OCI-LY1 (cell line): ENCODE results near the gene RBKS.

Experiments
- H2AFZ ChIP-seq: fragments of 200-600 bp; sonication (generic), shearing (Covaris generic); 2 replicates; pipeline ENCODE4 v1.6.0; 2014; ENCODE audit warnings: antibody characterized with exemption, mild to moderate bottlenecking, low read length
- H3F3A ChIP-seq: fragments of 200-600 bp; sonication (generic), shearing (Covaris generic); 2 replicates; pipeline ENCODE4 v1.6.0; 2014; ENCODE audit warnings: mild to moderate bottlenecking, antibody characterized with exemption, low read length, moderate library complexity; ENCODE audit not compliant: insufficient read depth
- H3K27ac ChIP-seq: fragments of 200-600 bp; sonication (generic); 2 replicates; pipeline ENCODE4 v1.5.1; 2014; ENCODE audit warnings: low read length, mixed run types, mild to moderate bottlenecking, low read depth; ENCODE audit not compliant: poor library complexity, severe bottlenecking
- H3K27me3 ChIP-seq: fragments of 200-600 bp; sonication (generic); 2 replicates; pipeline ENCODE4 v1.6.0; 2014; ENCODE audit warnings: antibody characterized with exemption, mild to moderate bottlenecking, low read length, moderate library complexity; ENCODE audit not compliant: insufficient read depth
- H3K36me3 ChIP-seq: fragments of 200-600 bp; sonication (generic); 2 replicates; pipeline ENCODE4 v1.6.1; 2014; ENCODE audit warnings: mild to moderate bottlenecking, antibody characterized with exemption, low read length, moderate library complexity, mixed read lengths; ENCODE audit not compliant: insufficient read depth
- H3K4me1 ChIP-seq: fragments of 200-600 bp; sonication (generic); 2 replicates; pipeline ENCODE4 v1.5.1; 2014; ENCODE audit warnings: mild to moderate bottlenecking, low read length, moderate library complexity; ENCODE audit not compliant: insufficient read depth, severe bottlenecking
- H3K4me2 ChIP-seq: fragments of 200-600 bp; sonication (generic), shearing (Covaris generic); 2 replicates; pipeline ENCODE4 v1.6.1; 2014; ENCODE audit warnings: low read length
- H3K4me3 ChIP-seq: fragments of 200-600 bp; sonication (generic); 2 replicates; pipeline ENCODE4 v1.5.1; 2014; ENCODE audit warnings: low read length, low read depth, mild to moderate bottlenecking, mixed read lengths; ENCODE audit not compliant: poor library complexity, severe bottlenecking
- H3K79me2 ChIP-seq: fragments of 200-600 bp; shearing (Covaris generic); 2 replicates; pipeline ENCODE4 v1.6.1; 2016; ENCODE audit warnings: mixed run types, low read length, mixed read lengths; ENCODE audit not compliant: insufficient read depth
- H3K9ac ChIP-seq: fragments of 200-600 bp; sonication (generic), shearing (Covaris generic); 2 replicates; pipeline ENCODE4 v1.6.1; 2014; ENCODE audit warnings: mild to moderate bottlenecking, low read length, mixed read lengths
- H3K9me2 ChIP-seq: fragments of 200-600 bp; sonication (generic), shearing (Covaris generic); 2 replicates; pipeline ENCODE4 v1.6.1; 2014; ENCODE audit warnings: low read depth, mild to moderate bottlenecking, low read length, mixed read lengths
- H3K9me3 ChIP-seq: fragments of 200-600 bp; shearing (Covaris generic); 2 replicates; pipeline ENCODE4 v1.6.1; 2014; ENCODE audit warnings: low read length, mixed read lengths
- H4K20me1 ChIP-seq: fragments of 200-600 bp; sonication (generic), shearing (Covaris generic); 2 replicates; pipeline ENCODE4 v1.6.0; 2016; ENCODE audit warnings: mild to moderate bottlenecking, low read length; ENCODE audit not compliant: insufficient read depth
- EZH2 ChIP-seq: fragments of 200-600 bp; sonication (generic), shearing (Covaris generic); IDR thresholded peaks from 2 replicates; pipeline ENCODE4 v1.8.0; 2017; ENCODE audit warnings: borderline replicate concordance, mixed run types, mild to moderate bottlenecking, antibody characterized with exemption, low read length, moderate library complexity, mixed read lengths
- TF ChIP-seq, protein P1 (sequence below): fragments of 200-600 bp; sonication (generic), shearing (Covaris generic); IDR thresholded peaks from 2 replicates; pipeline ENCODE4 v1.5.1; 2017; ENCODE audit warnings: mild to moderate bottlenecking, antibody characterized with exemption, low read length, moderate library complexity, mixed read lengths

Gene RBKS

DNA sequence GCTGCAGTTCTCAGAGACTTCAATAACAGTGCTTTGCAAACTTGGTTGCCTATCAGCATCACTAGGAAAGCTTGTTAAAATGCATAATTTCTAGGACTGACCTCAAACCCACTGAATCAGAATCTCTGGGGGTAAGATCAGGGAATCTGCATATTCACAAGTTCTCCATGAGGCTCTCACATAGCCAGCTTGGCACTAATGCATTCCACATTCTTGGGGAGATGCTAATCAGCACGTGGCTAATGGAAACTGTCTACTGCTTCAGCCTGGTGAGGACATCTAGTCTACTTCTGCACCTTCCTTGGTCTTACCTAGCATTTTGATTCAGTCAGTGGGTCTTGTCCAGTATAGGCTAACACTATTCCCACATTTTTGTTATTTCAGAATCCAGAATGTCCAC, 56.3 kb downstream of the RBKS start:
- Histone ChIP-seq H3K4me2 (no peak overlapping the region), H3K79me2 (no peaks in the 10 kb centered on the region), H3K27ac (no peak overlapping the region), H3F3A (no peaks in the 10 kb centered on the region), H3K27me3 (no peaks in the 10 kb centered on the region), H3K9me3 (no peaks in the 10 kb centered on the region), H4K20me1 (no peaks in the 10 kb centered on the region), H2AFZ (no peak overlapping the region), H3K9me2 (no peaks in the 10 kb centered on the region), H3K9ac (no peak overlapping the region), H3K4me3 (no peak overlapping the region), H3K4me1 (no peaks in the 10 kb centered on the region), H3K36me3 (no peaks in the 10 kb centered on the region)
- TF ChIP-seq, protein P1, sequence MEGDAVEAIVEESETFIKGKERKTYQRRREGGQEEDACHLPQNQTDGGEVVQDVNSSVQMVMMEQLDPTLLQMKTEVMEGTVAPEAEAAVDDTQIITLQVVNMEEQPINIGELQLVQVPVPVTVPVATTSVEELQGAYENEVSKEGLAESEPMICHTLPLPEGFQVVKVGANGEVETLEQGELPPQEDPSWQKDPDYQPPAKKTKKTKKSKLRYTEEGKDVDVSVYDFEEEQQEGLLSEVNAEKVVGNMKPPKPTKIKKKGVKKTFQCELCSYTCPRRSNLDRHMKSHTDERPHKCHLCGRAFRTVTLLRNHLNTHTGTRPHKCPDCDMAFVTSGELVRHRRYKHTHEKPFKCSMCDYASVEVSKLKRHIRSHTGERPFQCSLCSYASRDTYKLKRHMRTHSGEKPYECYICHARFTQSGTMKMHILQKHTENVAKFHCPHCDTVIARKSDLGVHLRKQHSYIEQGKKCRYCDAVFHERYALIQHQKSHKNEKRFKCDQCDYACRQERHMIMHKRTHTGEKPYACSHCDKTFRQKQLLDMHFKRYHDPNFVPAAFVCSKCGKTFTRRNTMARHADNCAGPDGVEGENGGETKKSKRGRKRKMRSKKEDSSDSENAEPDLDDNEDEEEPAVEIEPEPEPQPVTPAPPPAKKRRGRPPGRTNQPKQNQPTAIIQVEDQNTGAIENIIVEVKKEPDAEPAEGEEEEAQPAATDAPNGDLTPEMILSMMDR: no peak
- TF ChIP-seq EZH2: no peak

DNA sequence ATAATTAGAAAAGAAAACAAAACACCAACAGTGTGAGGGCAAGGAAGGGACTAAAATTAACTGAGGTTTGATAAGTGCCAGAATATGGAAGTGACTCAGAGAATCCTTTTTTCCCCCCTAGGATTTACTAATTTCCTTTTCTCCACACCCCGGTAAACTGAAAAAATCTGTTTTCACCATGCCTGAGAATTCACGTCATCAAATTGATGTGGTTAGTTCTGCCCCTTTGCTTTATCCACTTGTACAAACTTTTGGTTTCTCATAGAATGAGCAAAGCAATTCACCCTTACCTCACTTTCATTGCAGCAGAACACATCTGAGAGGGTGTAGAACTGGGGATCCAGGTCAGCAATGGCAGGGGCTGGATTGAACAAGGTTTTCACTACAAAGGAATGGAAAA, 57.8 kb downstream of the RBKS start:
- H3K9ac ChIP-seq: no peak overlapping the region
- H3K27ac ChIP-seq: no peak overlapping the region
- H3K36me3 ChIP-seq: no peaks in the 10 kb centered on the region
- H3K4me2 ChIP-seq: no peak overlapping the region
- H2AFZ ChIP-seq: no peak overlapping the region
- no peak for TF ChIP-seq EZH2
- TF ChIP-seq, protein P1: no peak
- H3F3A ChIP-seq: no peaks in the 10 kb centered on the region
- no peaks in the 10 kb centered on the region for H4K20me1 ChIP-seq
- H3K4me1 ChIP-seq: no peaks in the 10 kb centered on the region
- no peak overlapping the region for H3K4me3 ChIP-seq
- H3K9me3 ChIP-seq: no peaks in the 10 kb centered on the region
- H3K27me3 ChIP-seq: no peaks in the 10 kb centered on the region
- H3K79me2 ChIP-seq: no peaks in the 10 kb centered on the region
- H3K9me2 ChIP-seq: no peaks in the 10 kb centered on the region

DNA sequence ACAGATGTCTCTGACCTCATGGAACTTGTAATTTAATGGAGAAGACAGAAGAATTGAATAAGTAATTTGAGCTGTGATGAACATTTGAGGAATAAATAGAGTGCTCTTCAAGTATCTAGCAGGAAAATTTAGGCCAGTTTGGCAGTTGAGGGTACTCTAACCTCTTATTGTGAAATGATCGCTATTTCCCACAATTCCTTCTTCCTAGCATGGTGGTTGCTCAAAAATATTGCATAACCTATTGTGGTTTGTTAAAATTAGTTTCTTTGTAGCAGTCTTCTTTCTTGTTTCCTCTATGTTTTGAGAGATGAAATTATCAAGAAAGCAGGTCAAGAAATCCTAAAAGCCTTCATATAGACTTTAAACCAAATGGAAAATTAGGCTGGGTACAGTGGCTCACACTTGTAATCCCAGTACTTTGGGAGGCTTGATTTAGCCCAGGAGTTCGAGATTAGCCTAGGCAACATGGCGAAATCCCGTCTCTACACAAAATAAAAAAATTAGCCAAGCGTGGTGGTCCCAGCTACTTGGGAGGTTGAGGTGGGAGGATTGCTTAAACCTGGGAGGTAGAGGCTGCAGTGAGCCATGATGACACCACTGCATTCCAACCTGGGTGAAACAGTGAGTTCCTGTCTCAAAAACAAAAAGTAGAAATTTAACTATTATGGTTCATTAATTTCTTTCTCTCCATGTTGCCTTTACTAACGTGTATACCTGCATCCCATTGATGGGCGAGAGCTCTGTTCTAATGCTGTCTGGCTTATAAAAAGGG, 58.7 kb downstream of the RBKS start:
- no peaks in the 10 kb centered on the region for H3K9me2 ChIP-seq
- H3K36me3 ChIP-seq: no peaks in the 10 kb centered on the region
- TF ChIP-seq EZH2: no peak
- TF ChIP-seq, protein P1: no peak
- H3K4me3 ChIP-seq: no peak overlapping the region
- H3K27me3 ChIP-seq: no peaks in the 10 kb centered on the region
- H2AFZ ChIP-seq: no peak overlapping the region
- no peak overlapping the region for H3K4me2 ChIP-seq
- H3K9me3 ChIP-seq: no peaks in the 10 kb centered on the region
- no peak overlapping the region for H3K9ac ChIP-seq
- no peak overlapping the region for H3K27ac ChIP-seq
- H4K20me1 ChIP-seq: no peaks in the 10 kb centered on the region
- H3K4me1 ChIP-seq: no peaks in the 10 kb centered on the region
- no peaks in the 10 kb centered on the region for H3F3A ChIP-seq
- H3K79me2 ChIP-seq: no peaks in the 10 kb centered on the region
